HEK293 (cell line): ENCODE results near the gene CIAO1.

Experiments used
- CTCF ChIA-PET: fragments of 350-600 bp; formaldehyde crosslinking; extraction: SDS; loops from one replicate; lab custom pipeline; 2021; ENCODE audit warnings: antibody characterized with exemption; lab: Yijun Ruan, JAX
- POLR2A ChIA-PET: fragments of 300-600 bp; formaldehyde crosslinking; extraction: SDS; loops from one replicate; lab custom pipeline; 2020; ENCODE audit warnings: antibody characterized with exemption, inconsistent platforms; lab: Yijun Ruan, JAX
- H3K27ac ChIP-seq: fragments of 200-500 bp; sonication (Bioruptor generic); 2 replicates; pipeline ENCODE4 v1.5.1; 2014; ENCODE audit warnings: low read depth, low read length, control low read depth, inconsistent platforms; ENCODE audit errors: extremely low read depth
- H3K36me3 ChIP-seq, 2 experiments: fragments of 200-500 bp in 1 of 2; sonication (Bioruptor generic) in 1 of 2; 1 replicate in 1 of 2; 2 replicates in 1 of 2; pipeline ENCODE4 v1.5.1; 2014 to 2017; ENCODE audit warnings: inconsistent platforms in 2 of 2, low read length in 2 of 2; ENCODE audit not compliant: control insufficient read depth in 2 of 2, insufficient read depth in 1 of 2
- H3K4me1 ChIP-seq: fragments of 200-500 bp; sonication (Bioruptor generic); 2 replicates; pipeline ENCODE4 v1.5.1; 2014; ENCODE audit warnings: mild to moderate bottlenecking, low read length, inconsistent platforms; ENCODE audit not compliant: control insufficient read depth, insufficient read depth
- H3K4me3 ChIP-seq: 2 replicates; pipeline ENCODE4 v1.5.1; 2011; ENCODE audit warnings: low read depth, mild to moderate bottlenecking, control low read depth, low read length, moderate library complexity
- H3K9me3 ChIP-seq: fragments of 200-500 bp; sonication (Bioruptor generic); 2 replicates; pipeline ENCODE4 v1.5.1; 2014; ENCODE audit warnings: low read depth, low read length, inconsistent platforms; ENCODE audit not compliant: control insufficient read depth, insufficient read depth
- EGR2 ChIP-seq: fragments of 450-650 bp; formaldehyde crosslinking; IDR thresholded peaks from 2 replicates; pipeline ENCODE4 v1.5.1; 2016; ENCODE audit warnings: low read depth, missing biosample characterization, missing genetic modification characterization
- KLF16 ChIP-seq: fragments of 450-650 bp; formaldehyde crosslinking; IDR thresholded peaks from 2 replicates; pipeline ENCODE4 v1.5.1; 2017; ENCODE audit warnings: missing biosample characterization, missing genetic modification characterization
- MZF1 ChIP-seq: fragments of 450-650 bp; formaldehyde crosslinking; IDR thresholded peaks from 2 replicates; pipeline ENCODE4 v1.5.1; 2017; ENCODE audit warnings: missing biosample characterization, missing genetic modification characterization, borderline replicate concordance
- SP7 ChIP-seq: fragments of 450-650 bp; formaldehyde crosslinking; IDR thresholded peaks from 2 replicates; pipeline ENCODE4 v1.5.1; 2016; ENCODE audit warnings: missing biosample characterization, missing genetic modification characterization
- ZBTB8A ChIP-seq: fragments of 450-650 bp; formaldehyde crosslinking; IDR thresholded peaks from 2 replicates; pipeline ENCODE4 v1.5.1; 2016; ENCODE audit warnings: missing biosample characterization, missing genetic modification characterization
- ZIC2 ChIP-seq: fragments of 450-650 bp; formaldehyde crosslinking; IDR thresholded peaks from 2 replicates; pipeline ENCODE4 v1.5.1; 2016; ENCODE audit warnings: missing biosample characterization, missing genetic modification characterization
- ZNF23 ChIP-seq: fragments of 450-650 bp; formaldehyde crosslinking; IDR thresholded peaks from 2 replicates; pipeline ENCODE4 v1.5.1; 2016; ENCODE audit warnings: missing biosample characterization, missing genetic modification characterization, borderline replicate concordance
- ZNF404 ChIP-seq: fragments of 450-650 bp; formaldehyde crosslinking; IDR thresholded peaks from 2 replicates; pipeline ENCODE4 v1.5.1; 2017; ENCODE audit warnings: missing biosample characterization, missing genetic modification characterization
- ZNF423 ChIP-seq: fragments of 450-650 bp; formaldehyde crosslinking; IDR thresholded peaks from 2 replicates; pipeline ENCODE4 v1.5.1; 2016; ENCODE audit warnings: missing biosample characterization, missing genetic modification characterization
- TF ChIP-seq, protein P1 (sequence below): fragments of 450-650 bp; formaldehyde crosslinking; IDR thresholded peaks from 2 replicates; pipeline ENCODE4 v1.5.1; 2017; ENCODE audit warnings: missing biosample characterization, missing genetic modification characterization
- TF ChIP-seq, protein P2 (sequence below): fragments of 450-650 bp; formaldehyde crosslinking; IDR thresholded peaks from 2 replicates; pipeline ENCODE4 v1.5.1; 2017; ENCODE audit warnings: missing biosample characterization, missing genetic modification characterization
- TF ChIP-seq, protein P3 (sequence below): fragments of 450-650 bp; formaldehyde crosslinking; IDR thresholded peaks from 2 replicates; pipeline ENCODE4 v1.5.1; 2016; ENCODE audit warnings: missing biosample characterization, missing genetic modification characterization
- TF ChIP-seq, protein P4 (sequence below): fragments of 450-650 bp; formaldehyde crosslinking; IDR thresholded peaks from 2 replicates; pipeline ENCODE4 v1.5.1; 2017; ENCODE audit warnings: missing biosample characterization, missing genetic modification characterization
- TF ChIP-seq, protein P5 (sequence below): fragments of 450-650 bp; formaldehyde crosslinking; IDR thresholded peaks from 2 replicates; pipeline ENCODE4 v1.5.1; 2017; ENCODE audit warnings: missing biosample characterization, missing genetic modification characterization
- TF ChIP-seq, protein P6 (sequence below): fragments of 450-650 bp; formaldehyde crosslinking; IDR thresholded peaks from 2 replicates; pipeline ENCODE4 v1.5.1; 2016; ENCODE audit warnings: missing biosample characterization, missing genetic modification characterization
- TF ChIP-seq, protein P7 (sequence below): fragments of 450-650 bp; formaldehyde crosslinking; IDR thresholded peaks from 2 replicates; pipeline ENCODE4 v1.5.1; 2016; ENCODE audit warnings: missing biosample characterization, missing genetic modification characterization
- TF ChIP-seq, protein P8 (sequence below): fragments of 450-650 bp; formaldehyde crosslinking; IDR thresholded peaks from 2 replicates; pipeline ENCODE4 v1.5.1; 2016; ENCODE audit warnings: missing biosample characterization, missing genetic modification characterization

CIAO1 gene

DNA sequence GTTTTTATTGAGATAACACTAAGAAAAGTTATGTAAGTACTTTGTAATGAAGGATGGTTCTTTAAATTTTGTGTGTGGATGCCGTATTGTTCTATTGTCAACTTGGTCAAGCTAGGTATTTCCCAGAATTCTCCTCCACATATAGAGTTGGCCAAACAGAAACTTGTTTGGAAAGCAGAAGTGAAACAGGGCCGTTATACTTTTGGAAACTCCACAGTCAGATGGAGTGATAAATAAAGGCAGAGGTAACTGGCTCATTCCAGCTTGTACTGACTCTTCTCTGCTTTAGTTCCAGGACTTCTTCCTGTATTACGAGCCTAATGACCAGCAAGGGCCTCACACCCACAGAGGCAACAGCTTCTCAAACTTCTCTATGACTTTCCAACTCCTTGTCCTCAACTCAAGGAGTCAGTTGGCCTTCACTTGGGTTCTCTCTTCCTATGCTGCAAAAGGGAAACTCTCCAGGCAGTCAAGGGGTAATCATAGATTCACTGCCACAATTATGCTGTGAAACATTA lies 41.0 kb upstream of the CIAO1 start:
- ChIA-PET POLR2A (no interaction called here), CTCF (interaction anchor here (0.6 kb wide), 1 partner anchor 25 kb away, joined by 4 read pairs; no protein-coding TSS in a partner anchor)
- H3K4me1 ChIP-seq = no peaks in the 10 kb centered on the region
- H3K36me3 ChIP-seq = no peaks in the 10 kb centered on the region; a peak in 1 of 3 replicates
- no peaks in the 10 kb centered on the region for H3K9me3 ChIP-seq
- H3K4me3 ChIP-seq = no peak overlapping the region
- H3K27ac ChIP-seq = no peak overlapping the region
- TF ChIP-seq ZNF23 (tag by site-specific recombination) = no peak
- TF ChIP-seq MZF1 (tag by site-specific recombination) = no peak
- TF ChIP-seq ZIC2 (tag by site-specific recombination) = no peak
- TF ChIP-seq, protein P1, sequence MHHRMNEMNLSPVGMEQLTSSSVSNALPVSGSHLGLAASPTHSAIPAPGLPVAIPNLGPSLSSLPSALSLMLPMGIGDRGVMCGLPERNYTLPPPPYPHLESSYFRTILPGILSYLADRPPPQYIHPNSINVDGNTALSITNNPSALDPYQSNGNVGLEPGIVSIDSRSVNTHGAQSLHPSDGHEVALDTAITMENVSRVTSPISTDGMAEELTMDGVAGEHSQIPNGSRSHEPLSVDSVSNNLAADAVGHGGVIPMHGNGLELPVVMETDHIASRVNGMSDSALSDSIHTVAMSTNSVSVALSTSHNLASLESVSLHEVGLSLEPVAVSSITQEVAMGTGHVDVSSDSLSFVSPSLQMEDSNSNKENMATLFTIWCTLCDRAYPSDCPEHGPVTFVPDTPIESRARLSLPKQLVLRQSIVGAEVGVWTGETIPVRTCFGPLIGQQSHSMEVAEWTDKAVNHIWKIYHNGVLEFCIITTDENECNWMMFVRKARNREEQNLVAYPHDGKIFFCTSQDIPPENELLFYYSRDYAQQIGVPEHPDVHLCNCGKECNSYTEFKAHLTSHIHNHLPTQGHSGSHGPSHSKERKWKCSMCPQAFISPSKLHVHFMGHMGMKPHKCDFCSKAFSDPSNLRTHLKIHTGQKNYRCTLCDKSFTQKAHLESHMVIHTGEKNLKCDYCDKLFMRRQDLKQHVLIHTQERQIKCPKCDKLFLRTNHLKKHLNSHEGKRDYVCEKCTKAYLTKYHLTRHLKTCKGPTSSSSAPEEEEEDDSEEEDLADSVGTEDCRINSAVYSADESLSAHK (tag by site-specific recombination) = no peak
- TF ChIP-seq, protein P2, sequence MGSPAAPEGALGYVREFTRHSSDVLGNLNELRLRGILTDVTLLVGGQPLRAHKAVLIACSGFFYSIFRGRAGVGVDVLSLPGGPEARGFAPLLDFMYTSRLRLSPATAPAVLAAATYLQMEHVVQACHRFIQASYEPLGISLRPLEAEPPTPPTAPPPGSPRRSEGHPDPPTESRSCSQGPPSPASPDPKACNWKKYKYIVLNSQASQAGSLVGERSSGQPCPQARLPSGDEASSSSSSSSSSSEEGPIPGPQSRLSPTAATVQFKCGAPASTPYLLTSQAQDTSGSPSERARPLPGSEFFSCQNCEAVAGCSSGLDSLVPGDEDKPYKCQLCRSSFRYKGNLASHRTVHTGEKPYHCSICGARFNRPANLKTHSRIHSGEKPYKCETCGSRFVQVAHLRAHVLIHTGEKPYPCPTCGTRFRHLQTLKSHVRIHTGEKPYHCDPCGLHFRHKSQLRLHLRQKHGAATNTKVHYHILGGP = no peak
- no peak for TF ChIP-seq SP7
- TF ChIP-seq ZNF423 = no peak
- TF ChIP-seq KLF16 (tag by site-specific recombination) = no peak
- TF ChIP-seq, protein P3, sequence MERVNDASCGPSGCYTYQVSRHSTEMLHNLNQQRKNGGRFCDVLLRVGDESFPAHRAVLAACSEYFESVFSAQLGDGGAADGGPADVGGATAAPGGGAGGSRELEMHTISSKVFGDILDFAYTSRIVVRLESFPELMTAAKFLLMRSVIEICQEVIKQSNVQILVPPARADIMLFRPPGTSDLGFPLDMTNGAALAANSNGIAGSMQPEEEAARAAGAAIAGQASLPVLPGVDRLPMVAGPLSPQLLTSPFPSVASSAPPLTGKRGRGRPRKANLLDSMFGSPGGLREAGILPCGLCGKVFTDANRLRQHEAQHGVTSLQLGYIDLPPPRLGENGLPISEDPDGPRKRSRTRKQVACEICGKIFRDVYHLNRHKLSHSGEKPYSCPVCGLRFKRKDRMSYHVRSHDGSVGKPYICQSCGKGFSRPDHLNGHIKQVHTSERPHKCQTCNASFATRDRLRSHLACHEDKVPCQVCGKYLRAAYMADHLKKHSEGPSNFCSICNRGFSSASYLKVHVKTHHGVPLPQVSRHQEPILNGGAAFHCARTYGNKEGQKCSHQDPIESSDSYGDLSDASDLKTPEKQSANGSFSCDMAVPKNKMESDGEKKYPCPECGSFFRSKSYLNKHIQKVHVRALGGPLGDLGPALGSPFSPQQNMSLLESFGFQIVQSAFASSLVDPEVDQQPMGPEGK (tag by site-specific recombination) = no peak
- TF ChIP-seq, protein P4, sequence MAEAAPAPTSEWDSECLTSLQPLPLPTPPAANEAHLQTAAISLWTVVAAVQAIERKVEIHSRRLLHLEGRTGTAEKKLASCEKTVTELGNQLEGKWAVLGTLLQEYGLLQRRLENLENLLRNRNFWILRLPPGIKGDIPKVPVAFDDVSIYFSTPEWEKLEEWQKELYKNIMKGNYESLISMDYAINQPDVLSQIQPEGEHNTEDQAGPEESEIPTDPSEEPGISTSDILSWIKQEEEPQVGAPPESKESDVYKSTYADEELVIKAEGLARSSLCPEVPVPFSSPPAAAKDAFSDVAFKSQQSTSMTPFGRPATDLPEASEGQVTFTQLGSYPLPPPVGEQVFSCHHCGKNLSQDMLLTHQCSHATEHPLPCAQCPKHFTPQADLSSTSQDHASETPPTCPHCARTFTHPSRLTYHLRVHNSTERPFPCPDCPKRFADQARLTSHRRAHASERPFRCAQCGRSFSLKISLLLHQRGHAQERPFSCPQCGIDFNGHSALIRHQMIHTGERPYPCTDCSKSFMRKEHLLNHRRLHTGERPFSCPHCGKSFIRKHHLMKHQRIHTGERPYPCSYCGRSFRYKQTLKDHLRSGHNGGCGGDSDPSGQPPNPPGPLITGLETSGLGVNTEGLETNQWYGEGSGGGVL (tag by site-specific recombination) = no peak
- TF ChIP-seq, protein P5, sequence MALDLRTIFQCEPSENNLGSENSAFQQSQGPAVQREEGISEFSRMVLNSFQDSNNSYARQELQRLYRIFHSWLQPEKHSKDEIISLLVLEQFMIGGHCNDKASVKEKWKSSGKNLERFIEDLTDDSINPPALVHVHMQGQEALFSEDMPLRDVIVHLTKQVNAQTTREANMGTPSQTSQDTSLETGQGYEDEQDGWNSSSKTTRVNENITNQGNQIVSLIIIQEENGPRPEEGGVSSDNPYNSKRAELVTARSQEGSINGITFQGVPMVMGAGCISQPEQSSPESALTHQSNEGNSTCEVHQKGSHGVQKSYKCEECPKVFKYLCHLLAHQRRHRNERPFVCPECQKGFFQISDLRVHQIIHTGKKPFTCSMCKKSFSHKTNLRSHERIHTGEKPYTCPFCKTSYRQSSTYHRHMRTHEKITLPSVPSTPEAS (tag by site-specific recombination) = no peak
- TF ChIP-seq, protein P6, sequence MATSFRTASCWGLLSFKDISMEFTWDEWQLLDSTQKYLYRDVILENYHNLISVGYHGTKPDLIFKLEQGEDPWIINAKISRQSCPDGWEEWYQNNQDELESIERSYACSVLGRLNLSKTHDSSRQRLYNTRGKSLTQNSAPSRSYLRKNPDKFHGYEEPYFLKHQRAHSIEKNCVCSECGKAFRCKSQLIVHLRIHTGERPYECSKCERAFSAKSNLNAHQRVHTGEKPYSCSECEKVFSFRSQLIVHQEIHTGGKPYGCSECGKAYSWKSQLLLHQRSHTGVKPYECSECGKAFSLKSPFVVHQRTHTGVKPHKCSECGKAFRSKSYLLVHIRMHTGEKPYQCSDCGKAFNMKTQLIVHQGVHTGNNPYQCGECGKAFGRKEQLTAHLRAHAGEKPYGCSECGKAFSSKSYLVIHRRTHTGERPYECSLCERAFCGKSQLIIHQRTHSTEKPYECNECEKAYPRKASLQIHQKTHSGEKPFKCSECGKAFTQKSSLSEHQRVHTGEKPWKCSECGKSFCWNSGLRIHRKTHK (tag by site-specific recombination) = no peak
- TF ChIP-seq, protein P7, sequence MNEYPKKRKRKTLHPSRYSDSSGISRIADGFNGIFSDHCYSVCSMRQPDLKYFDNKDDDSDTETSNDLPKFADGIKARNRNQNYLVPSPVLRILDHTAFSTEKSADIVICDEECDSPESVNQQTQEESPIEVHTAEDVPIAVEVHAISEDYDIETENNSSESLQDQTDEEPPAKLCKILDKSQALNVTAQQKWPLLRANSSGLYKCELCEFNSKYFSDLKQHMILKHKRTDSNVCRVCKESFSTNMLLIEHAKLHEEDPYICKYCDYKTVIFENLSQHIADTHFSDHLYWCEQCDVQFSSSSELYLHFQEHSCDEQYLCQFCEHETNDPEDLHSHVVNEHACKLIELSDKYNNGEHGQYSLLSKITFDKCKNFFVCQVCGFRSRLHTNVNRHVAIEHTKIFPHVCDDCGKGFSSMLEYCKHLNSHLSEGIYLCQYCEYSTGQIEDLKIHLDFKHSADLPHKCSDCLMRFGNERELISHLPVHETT (tag by site-specific recombination) = no peak
- no peak for TF ChIP-seq EGR2
- no peak for TF ChIP-seq ZNF404 (tag by site-specific recombination)
- TF ChIP-seq ZBTB8A = no peak
- TF ChIP-seq, protein P8, sequence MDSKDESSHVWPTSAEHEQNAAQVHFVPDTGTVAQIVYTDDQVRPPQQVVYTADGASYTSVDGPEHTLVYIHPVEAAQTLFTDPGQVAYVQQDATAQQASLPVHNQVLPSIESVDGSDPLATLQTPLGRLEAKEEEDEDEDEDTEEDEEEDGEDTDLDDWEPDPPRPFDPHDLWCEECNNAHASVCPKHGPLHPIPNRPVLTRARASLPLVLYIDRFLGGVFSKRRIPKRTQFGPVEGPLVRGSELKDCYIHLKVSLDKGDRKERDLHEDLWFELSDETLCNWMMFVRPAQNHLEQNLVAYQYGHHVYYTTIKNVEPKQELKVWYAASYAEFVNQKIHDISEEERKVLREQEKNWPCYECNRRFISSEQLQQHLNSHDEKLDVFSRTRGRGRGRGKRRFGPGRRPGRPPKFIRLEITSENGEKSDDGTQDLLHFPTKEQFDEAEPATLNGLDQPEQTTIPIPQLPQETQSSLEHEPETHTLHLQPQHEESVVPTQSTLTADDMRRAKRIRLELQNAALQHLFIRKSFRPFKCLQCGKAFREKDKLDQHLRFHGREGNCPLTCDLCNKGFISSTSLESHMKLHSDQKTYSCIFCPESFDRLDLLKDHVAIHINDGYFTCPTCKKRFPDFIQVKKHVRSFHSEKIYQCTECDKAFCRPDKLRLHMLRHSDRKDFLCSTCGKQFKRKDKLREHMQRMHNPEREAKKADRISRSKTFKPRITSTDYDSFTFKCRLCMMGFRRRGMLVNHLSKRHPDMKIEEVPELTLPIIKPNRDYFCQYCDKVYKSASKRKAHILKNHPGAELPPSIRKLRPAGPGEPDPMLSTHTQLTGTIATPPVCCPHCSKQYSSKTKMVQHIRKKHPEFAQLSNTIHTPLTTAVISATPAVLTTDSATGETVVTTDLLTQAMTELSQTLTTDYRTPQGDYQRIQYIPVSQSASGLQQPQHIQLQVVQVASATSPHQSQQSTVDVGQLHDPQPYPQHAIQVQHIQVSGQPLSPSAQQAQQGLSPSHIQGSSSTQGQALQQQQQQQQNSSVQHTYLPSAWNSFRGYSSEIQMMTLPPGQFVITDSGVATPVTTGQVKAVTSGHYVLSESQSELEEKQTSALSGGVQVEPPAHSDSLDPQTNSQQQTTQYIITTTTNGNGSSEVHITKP (tag by site-specific recombination) = no peak
